GM18868 (cell line): ENCODE measurements around the gene PTTG2.

Source experiments
- ATAC-seq: cut with Tn5 transposase; IDR thresholded peaks from one replicate; pipeline ENCODE4 v1.9.1; 2021; ENCODE audit warnings: mild to moderate bottlenecking, moderate library complexity; ENCODE audit not compliant: unreplicated experiment

The PTTG2 gene

GRCh38 chr4:38005637-38006036, 45.4 kb downstream of the PTTG2 start:
- ATAC-seq = no peak

GRCh38 chr4:38007645-38008044, 47.4 kb downstream of the PTTG2 start:
- no peak for ATAC-seq

- no peak for ATAC-seq
These were observed 48.4 kb downstream of the PTTG2 start for GRCh38 chr4:38008571-38009021.

- no peak for ATAC-seq
These were observed 49.2 kb downstream of the PTTG2 start for GRCh38 chr4:38009421-38009820.

GRCh38 chr4:38009949-38010348, 49.8 kb downstream of the PTTG2 start:
- ATAC-seq = no peak
